OCI-LY7 (cell line): Measurements from ENCODE around the gene TBC1D32. TPM values are rescaled to one million over a fixed set of nuclear protein-coding genes. Genes with fewer than 3 reads are reported as not detected.

ENCODE experiments used
- BruUV-seq: library from RNA; stranded (reverse); fragments of 400-500 nt; replicated peaks from 2 replicates; lab custom pipeline; 2021; lab: Mats Ljungman, UMichigan
- CTCF ChIA-PET: fragments of 300-600 bp; sonication (Branson Sonifier 250); formaldehyde crosslinking; loops from one replicate; lab custom pipeline; 2022; ENCODE audit warnings: antibody characterized with exemption; ENCODE audit not compliant: unreplicated experiment; lab: Charles Lee
- POLR2A ChIA-PET: fragments of 300-600 bp; sonication (Branson Sonifier 250); formaldehyde crosslinking; loops from one replicate; lab custom pipeline; 2022; ENCODE audit warnings: antibody characterized with exemption; lab: Charles Lee
- DNase-seq: peaks from one replicate; pipeline ENCODE4 v3.0.0-alpha.2; 2015; ENCODE audit warnings: low spot score
- H2AFZ ChIP-seq: fragments of 200-600 bp; sonication (generic), shearing (Covaris generic); 2 replicates; pipeline ENCODE4 v1.6.1; 2014; ENCODE audit warnings: mild to moderate bottlenecking, antibody characterized with exemption, low read length, moderate library complexity
- H3K27ac ChIP-seq: fragments of 200-600 bp; sonication (generic); 2 replicates; pipeline ENCODE4 v1.5.1; 2014; ENCODE audit warnings: mixed run types, low read depth, mild to moderate bottlenecking, moderate library complexity, low read length, inconsistent platforms; ENCODE audit not compliant: poor library complexity, severe bottlenecking
- H3K36me3 ChIP-seq: fragments of 200-600 bp; sonication (generic); 2 replicates; pipeline ENCODE4 v1.6.1; 2014; ENCODE audit warnings: mild to moderate bottlenecking, antibody characterized with exemption, low read length, moderate library complexity, mixed read lengths; ENCODE audit not compliant: insufficient read depth
- H3K4me1 ChIP-seq: fragments of 200-600 bp; sonication (generic); 2 replicates; pipeline ENCODE4 v1.5.1; 2014; ENCODE audit warnings: mild to moderate bottlenecking, low read length; ENCODE audit not compliant: insufficient read depth, poor library complexity, severe bottlenecking
- H3K4me2 ChIP-seq: fragments of 200-600 bp; sonication (generic); 2 replicates; pipeline ENCODE4 v1.6.1; 2014; ENCODE audit warnings: mild to moderate bottlenecking, low read length
- H3K4me3 ChIP-seq: fragments of 200-600 bp; sonication (generic); 2 replicates; pipeline ENCODE4 v1.5.1; 2014; ENCODE audit warnings: mild to moderate bottlenecking, low read depth, low read length; ENCODE audit not compliant: poor library complexity, severe bottlenecking
- H3K79me2 ChIP-seq: fragments of 200-600 bp; sonication (generic); 2 replicates; pipeline ENCODE4 v1.6.1; 2016; ENCODE audit warnings: low read depth, mild to moderate bottlenecking, low read length, moderate library complexity, mixed read lengths; ENCODE audit not compliant: insufficient read depth
- H3K9me2 ChIP-seq: fragments of 200-600 bp; sonication (generic); 2 replicates; pipeline ENCODE4 v1.6.1; 2016; ENCODE audit warnings: mild to moderate bottlenecking, low read length, mixed read lengths; ENCODE audit not compliant: insufficient read depth
- H3K9me3 ChIP-seq: fragments of 200-600 bp; sonication (generic); 2 replicates; pipeline ENCODE4 v1.6.1; 2014; ENCODE audit warnings: mild to moderate bottlenecking, mixed run types, low read length, mixed read lengths
- H4K20me1 ChIP-seq: fragments of 200-600 bp; sonication (generic); 2 replicates; pipeline ENCODE4 v1.6.1; 2014; ENCODE audit warnings: mild to moderate bottlenecking, antibody characterized with exemption, low read length, moderate library complexity, mixed read lengths; ENCODE audit not compliant: insufficient read depth
- EZH2phosphoT487 ChIP-seq: fragments of 200-600 bp; sonication (generic); IDR thresholded peaks from 2 replicates; pipeline ENCODE4 v1.6.1; 2018; ENCODE audit warnings: low read depth, borderline replicate concordance, mild to moderate bottlenecking, mixed run types, antibody characterized with exemption, low read length, moderate library complexity, mixed read lengths
- intact Hi-C: fragments of 100-400 bp; cut with micrococcal nuclease; formaldehyde crosslinking; loops from one replicate; pipeline ENCODE4 v1.10.0; 2022; ENCODE audit not compliant: unreplicated experiment
- total RNA-seq, 2 experiments: library from RNA; depleted of rRNA in 1 of 2; stranded (reverse); fragments of >200 nt in 1 of 2; shearing (Covaris generic) in 1 of 2; gene quantifications; 2 replicates each; pipeline ENCODE4 v1.2.3, GENCODE V29; 2014 to 2022
- TF ChIP-seq, protein P1 (sequence below): fragments of 200-600 bp; sonication (generic); conservative IDR thresholded peaks from 2 replicates; pipeline ENCODE4 v1.5.1; 2014; ENCODE audit warnings: mild to moderate bottlenecking, antibody characterized with exemption, low read length, moderate library complexity, mixed read lengths

Gene TBC1D32
- total RNA-seq, 2 experiments from 2014 or later: 3.8 to 5.1 TPM

DNA sequence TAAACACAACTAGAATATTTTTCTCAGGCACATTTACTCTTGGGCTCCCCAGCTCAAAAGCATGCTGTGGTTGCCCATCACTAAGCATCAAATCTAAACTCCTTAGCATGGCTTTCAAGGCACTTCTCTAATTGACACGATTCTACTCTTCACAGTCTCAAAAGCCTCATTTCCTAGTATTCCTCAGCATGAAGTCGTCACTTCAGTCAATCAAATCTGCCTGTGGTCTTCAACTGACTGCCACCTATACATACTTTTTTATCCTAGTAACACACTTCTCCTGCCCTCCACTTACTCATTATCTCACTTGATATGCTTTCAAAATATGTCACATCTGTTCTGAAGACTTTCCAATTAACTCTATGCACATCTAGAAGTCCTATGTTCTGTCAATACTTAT, 110.3 kb downstream of the TBC1D32 start:
- Histone ChIP-seq H2AFZ (no peak overlapping the region), H4K20me1 (no peaks in the 10 kb centered on the region), H3K4me1 (no peaks in the 10 kb centered on the region), H3K79me2 (no peaks in the 10 kb centered on the region), H3K27ac (no peak overlapping the region), H3K4me3 (no peak overlapping the region), H3K9me2 (no peaks in the 10 kb centered on the region), H3K36me3 (no peaks in the 10 kb centered on the region), H3K9me3 (no peaks in the 10 kb centered on the region), H3K4me2 (no peak overlapping the region)
- BruUV-seq: no TSS peak
- TF ChIP-seq EZH2phosphoT487: no peak
- TF ChIP-seq, protein P1, sequence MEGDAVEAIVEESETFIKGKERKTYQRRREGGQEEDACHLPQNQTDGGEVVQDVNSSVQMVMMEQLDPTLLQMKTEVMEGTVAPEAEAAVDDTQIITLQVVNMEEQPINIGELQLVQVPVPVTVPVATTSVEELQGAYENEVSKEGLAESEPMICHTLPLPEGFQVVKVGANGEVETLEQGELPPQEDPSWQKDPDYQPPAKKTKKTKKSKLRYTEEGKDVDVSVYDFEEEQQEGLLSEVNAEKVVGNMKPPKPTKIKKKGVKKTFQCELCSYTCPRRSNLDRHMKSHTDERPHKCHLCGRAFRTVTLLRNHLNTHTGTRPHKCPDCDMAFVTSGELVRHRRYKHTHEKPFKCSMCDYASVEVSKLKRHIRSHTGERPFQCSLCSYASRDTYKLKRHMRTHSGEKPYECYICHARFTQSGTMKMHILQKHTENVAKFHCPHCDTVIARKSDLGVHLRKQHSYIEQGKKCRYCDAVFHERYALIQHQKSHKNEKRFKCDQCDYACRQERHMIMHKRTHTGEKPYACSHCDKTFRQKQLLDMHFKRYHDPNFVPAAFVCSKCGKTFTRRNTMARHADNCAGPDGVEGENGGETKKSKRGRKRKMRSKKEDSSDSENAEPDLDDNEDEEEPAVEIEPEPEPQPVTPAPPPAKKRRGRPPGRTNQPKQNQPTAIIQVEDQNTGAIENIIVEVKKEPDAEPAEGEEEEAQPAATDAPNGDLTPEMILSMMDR: no peak
- intact Hi-C loops: no loop called here
- POLR2A ChIA-PET: no interaction called here
- CTCF ChIA-PET: no interaction called here
- no peak for DNase-seq

DNA sequence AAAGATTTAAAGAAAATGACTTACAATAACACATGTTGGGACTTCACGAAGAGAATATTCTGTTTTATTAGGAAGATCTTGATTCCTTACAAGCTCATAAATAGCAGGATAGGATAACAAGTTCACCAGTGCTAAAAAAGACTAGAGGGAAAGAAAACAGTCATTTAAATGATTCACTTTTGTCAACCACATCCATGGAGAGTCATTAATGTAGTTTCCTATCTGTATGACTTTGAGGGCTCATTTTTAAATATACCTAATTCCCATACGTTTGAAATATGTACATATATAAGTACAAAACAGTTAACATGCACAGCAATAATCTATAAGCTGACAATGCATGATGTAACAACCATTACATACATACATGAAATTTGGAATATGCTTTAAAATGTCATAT, 111.1 kb downstream of the TBC1D32 start:
- CTCF ChIA-PET: no interaction called here
- POLR2A ChIA-PET: no interaction called here

DNA sequence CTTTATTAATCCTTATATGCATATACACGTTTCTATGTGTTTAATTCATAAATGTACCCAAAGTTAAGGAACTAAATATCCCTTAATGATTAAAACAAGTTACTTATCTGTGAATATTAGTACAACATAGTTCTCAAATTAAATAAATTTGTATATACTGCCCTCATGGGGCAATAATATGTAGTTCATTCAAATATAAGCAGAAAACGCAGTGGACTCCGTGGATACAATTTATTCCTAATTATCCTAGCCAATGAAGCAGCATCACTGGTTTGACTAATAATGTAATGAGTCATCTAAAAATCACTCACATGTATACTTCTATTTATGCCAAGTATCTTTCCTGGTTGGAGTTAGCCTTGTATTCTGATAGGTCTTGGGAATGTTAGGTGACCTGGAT, 111.6 kb downstream of the TBC1D32 start:
- Histone ChIP-seq H3K9me2 (no peaks in the 10 kb centered on the region), H3K36me3 (no peaks in the 10 kb centered on the region), H3K4me3 (no peak overlapping the region), H3K4me1 (no peaks in the 10 kb centered on the region), H3K27ac (no peak overlapping the region), H2AFZ (no peak overlapping the region), H3K9me3 (no peaks in the 10 kb centered on the region), H4K20me1 (no peaks in the 10 kb centered on the region), H3K79me2 (no peaks in the 10 kb centered on the region), H3K4me2 (no peak overlapping the region)
- DNase-seq: peak; percentile 7
- no peak for TF ChIP-seq EZH2phosphoT487
- TF ChIP-seq, protein P1: peak; percentile 29
- POLR2A ChIA-PET: no interaction called here
- intact Hi-C loops: no loop called here
- BruUV-seq: no TSS peak
- CTCF ChIA-PET: no interaction called here

More for the DNA sequence above, 111.1 kb downstream of the TBC1D32 start:
- Histone ChIP-seq H4K20me1 (no peaks in the 10 kb centered on the region), H2AFZ (no peak overlapping the region), H3K79me2 (no peaks in the 10 kb centered on the region), H3K36me3 (no peaks in the 10 kb centered on the region), H3K9me2 (no peaks in the 10 kb centered on the region), H3K4me2 (no peak overlapping the region), H3K4me1 (no peaks in the 10 kb centered on the region), H3K9me3 (no peaks in the 10 kb centered on the region), H3K4me3 (no peak overlapping the region), H3K27ac (no peak overlapping the region)
- no peak for TF ChIP-seq EZH2phosphoT487
- TF ChIP-seq, protein P1: no peak
- BruUV-seq: no TSS peak
- DNase-seq: no peak
- intact Hi-C loops: no loop called here
